Glutamatergic neuron (in vitro differentiated cells): ENCODE measurements around the gene GGTLC2. TPM values are rescaled to one million over a fixed set of nuclear protein-coding genes. Genes with fewer than 3 reads are reported as not detected.

Experiments
- DNase-seq: peaks from one replicate; pipeline ENCODE4 v3.0.0; 2022
- H3K27ac Mint-ChIP-seq: one replicate; pipeline ENCODE4 v1.8.0; 2020; ENCODE audit warnings: mild to moderate bottlenecking, mixed read lengths, inconsistent platforms; ENCODE audit not compliant: unreplicated experiment
- H3K27me3 Mint-ChIP-seq: one replicate; pipeline ENCODE4 v1.8.0; 2020; ENCODE audit warnings: mild to moderate bottlenecking, moderate library complexity, mixed read lengths, inconsistent platforms; ENCODE audit not compliant: unreplicated experiment
- H3K36me3 Mint-ChIP-seq: one replicate; pipeline ENCODE4 v1.8.0; 2020; ENCODE audit warnings: mild to moderate bottlenecking, mixed read lengths, inconsistent platforms; ENCODE audit not compliant: unreplicated experiment
- H3K4me1 Mint-ChIP-seq: one replicate; pipeline ENCODE4 v1.8.0; 2020; ENCODE audit warnings: mild to moderate bottlenecking, low read depth, mixed read lengths, inconsistent platforms; ENCODE audit not compliant: unreplicated experiment
- H3K4me3 Mint-ChIP-seq: one replicate; pipeline ENCODE4 v1.8.0; 2020; ENCODE audit warnings: mild to moderate bottlenecking, mixed read lengths, inconsistent platforms; ENCODE audit not compliant: unreplicated experiment
- H3K9me3 Mint-ChIP-seq: one replicate; pipeline ENCODE4 v1.8.0; 2020; ENCODE audit warnings: mild to moderate bottlenecking, moderate library complexity, mixed read lengths, inconsistent platforms; ENCODE audit not compliant: unreplicated experiment
- total RNA-seq: library from RNA; stranded (reverse); fragmentation: NEBNext Ultra II Directional; extraction: Animal tissue kit (Norgen Biotek cat#: 25700); gene quantifications from one replicate; pipeline ENCODE4 v1.2.1, GENCODE V29; 2021; ENCODE audit not compliant: unreplicated experiment
- TF ChIP-seq, protein P1 (sequence below): fragments of 200-600 bp; sonication (generic); IDR thresholded peaks from one replicate; pipeline ENCODE4 v1.5.0; 2021; ENCODE audit not compliant: partially characterized antibody, unreplicated experiment

GGTLC2 gene
- total RNA-seq, 1 donor from 2014 or later: not detected

DNA sequence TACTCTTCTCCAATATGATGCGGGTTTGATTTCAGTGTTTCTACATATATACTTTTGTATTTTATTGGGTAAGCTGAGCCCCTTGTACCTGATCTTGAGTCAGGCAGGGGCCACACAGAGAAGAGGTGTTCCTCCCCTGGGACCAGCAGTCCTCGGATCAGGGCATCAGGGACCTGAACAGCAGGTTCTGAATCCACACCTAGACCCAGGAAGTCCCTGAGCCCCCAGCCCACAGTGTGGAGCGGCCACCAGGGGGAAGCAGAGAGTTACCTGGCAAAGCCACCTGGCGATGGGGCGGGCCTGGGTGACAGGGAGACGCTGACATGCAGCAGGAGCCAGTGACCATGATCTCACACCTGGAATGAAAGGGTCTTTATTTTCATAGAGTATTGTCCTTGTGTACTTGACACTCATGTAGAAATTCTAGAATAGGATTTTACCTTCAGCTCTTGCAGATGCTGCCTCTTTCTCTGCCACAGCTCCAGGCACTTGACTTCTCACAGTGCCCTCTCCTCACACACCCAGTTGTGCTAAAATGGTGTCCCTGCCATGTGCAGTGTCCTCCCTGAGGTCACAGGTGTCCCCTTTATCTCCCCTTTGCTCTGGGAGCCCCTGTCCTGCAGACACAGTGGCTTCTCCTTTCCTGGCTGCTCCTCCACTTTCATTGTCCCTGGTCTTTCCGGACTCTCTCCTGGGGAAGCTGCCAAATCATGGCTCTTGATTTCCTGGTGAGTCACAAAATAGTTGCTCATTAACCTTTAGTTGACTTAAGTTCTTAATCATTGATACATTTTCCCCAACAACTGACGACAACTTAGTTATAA is 48.5 kb downstream of the GGTLC2 start:
- Mint-ChIP-seq H3K9me3 (peaks cover 5% of the 10 kb centered on the region), H3K27me3 (peaks cover 12% of the 10 kb centered on the region)
- peak; percentile 71 for DNase-seq

DNA sequence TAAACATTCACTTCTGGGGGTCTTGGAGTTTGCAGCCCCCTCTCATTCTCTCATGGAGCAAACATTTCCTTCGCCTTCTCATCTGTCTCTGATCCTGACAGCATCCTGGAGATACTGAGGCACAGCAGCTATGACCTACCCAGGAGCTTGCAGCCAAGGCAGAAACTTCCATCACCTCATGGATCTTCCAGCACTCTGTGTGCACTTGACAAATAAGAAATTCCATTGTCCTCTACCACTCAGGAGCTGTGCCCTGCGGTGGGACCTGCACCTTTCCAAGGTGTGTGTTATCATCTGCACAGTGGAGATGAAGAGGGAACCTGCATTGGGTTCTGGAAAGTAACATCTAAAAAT is 49.1 kb downstream of the GGTLC2 start:
- Mint-ChIP-seq H3K27me3 (peaks cover 13% of the 10 kb centered on the region), H3K36me3 (no peaks in the 10 kb centered on the region), H3K27ac (no peak overlapping the region), H3K4me1 (no peaks in the 10 kb centered on the region), H3K4me3 (no peak overlapping the region), H3K9me3 (peaks cover 5% of the 10 kb centered on the region)
- no peak for DNase-seq
- TF ChIP-seq, protein P1, sequence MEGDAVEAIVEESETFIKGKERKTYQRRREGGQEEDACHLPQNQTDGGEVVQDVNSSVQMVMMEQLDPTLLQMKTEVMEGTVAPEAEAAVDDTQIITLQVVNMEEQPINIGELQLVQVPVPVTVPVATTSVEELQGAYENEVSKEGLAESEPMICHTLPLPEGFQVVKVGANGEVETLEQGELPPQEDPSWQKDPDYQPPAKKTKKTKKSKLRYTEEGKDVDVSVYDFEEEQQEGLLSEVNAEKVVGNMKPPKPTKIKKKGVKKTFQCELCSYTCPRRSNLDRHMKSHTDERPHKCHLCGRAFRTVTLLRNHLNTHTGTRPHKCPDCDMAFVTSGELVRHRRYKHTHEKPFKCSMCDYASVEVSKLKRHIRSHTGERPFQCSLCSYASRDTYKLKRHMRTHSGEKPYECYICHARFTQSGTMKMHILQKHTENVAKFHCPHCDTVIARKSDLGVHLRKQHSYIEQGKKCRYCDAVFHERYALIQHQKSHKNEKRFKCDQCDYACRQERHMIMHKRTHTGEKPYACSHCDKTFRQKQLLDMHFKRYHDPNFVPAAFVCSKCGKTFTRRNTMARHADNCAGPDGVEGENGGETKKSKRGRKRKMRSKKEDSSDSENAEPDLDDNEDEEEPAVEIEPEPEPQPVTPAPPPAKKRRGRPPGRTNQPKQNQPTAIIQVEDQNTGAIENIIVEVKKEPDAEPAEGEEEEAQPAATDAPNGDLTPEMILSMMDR: no peak

More for the DNA sequence above, 48.5 kb downstream of the GGTLC2 start:
- H3K36me3 Mint-ChIP-seq: no peaks in the 10 kb centered on the region
- no peaks in the 10 kb centered on the region for H3K4me1 Mint-ChIP-seq
- TF ChIP-seq, protein P1: peak; percentile 82
- no peak overlapping the region for H3K4me3 Mint-ChIP-seq
- no peak overlapping the region for H3K27ac Mint-ChIP-seq

DNA sequence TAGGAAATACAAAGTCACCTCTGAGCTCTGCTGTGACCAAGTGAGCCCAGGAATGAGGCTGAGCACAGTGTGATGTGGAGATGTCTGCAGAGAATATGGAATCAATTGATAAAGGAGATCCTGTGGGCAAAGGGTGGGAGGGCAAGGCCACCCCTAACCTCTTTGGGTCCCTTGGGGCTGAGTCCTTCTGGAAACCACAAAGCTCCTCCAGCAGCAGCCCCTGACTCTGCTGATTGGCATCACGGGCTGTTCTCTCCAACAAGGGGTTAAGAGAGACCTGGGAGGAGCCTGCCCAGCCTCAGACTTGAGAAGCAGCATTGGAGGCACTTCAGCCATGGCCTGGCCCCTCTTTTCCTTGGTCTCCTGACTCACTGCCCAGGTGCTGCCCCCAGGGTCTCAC is 49.7 kb downstream of the GGTLC2 start:
- TF ChIP-seq, protein P1: no peak
- peaks cover 13% of the 10 kb centered on the region for H3K27me3 Mint-ChIP-seq
- no peaks in the 10 kb centered on the region for H3K36me3 Mint-ChIP-seq
- no peak for DNase-seq
- peaks cover 5% of the 10 kb centered on the region for H3K9me3 Mint-ChIP-seq
- H3K4me3 Mint-ChIP-seq: no peak overlapping the region
- no peaks in the 10 kb centered on the region for H3K4me1 Mint-ChIP-seq
- no peak overlapping the region for H3K27ac Mint-ChIP-seq

DNA sequence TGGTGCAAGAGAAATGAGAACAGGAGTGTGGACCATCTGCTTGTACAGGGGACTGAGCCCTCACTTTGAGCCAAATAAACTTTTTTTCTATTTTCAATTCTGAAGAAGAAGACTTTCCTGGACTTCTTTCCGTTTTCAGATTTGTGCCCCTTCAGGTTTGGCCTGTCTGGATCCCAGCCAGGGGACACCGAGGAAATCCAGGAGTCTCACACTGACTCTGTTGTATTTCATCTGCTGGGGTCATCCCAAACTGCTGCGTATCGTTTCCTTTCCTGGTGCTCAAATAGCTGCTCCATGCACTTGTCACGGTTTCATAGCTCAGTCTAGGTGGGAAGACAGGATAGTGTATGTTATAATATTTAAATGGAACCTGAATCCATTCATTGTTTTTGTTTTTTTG is 51.7 kb downstream of the GGTLC2 start:
- Mint-ChIP-seq H3K36me3 (no peaks in the 10 kb centered on the region), H3K27ac (no peak overlapping the region), H3K4me3 (no peak overlapping the region), H3K9me3 (peaks cover 5% of the 10 kb centered on the region), H3K27me3 (peaks cover 13% of the 10 kb centered on the region), H3K4me1 (no peaks in the 10 kb centered on the region)
- TF ChIP-seq, protein P1: no peak
- no peak for DNase-seq

Other genes starting within 250 kb of the GGTLC2 start
- 1.8 TPM for gene ZNF280B, start 135.9 kb upstream of the GGTLC2 start, total RNA-seq
- gene ZNF280A, start 124.3 kb upstream of the GGTLC2 start, total RNA-seq: not detected
- 1.9 TPM for gene PRAME, start 85.3 kb upstream of the GGTLC2 start, total RNA-seq
- gene IGLL5, start 243.2 kb downstream of the GGTLC2 start, total RNA-seq: not detected